NCI-H345 treated with DMSO at 0.1 percent for 48 hours (cell line): ENCODE data around the gene RPS23.

Experiments used
- DNase-seq: peaks from one replicate; lab custom pipeline; 2025; ENCODE audit not compliant: unreplicated experiment; lab: John Stamatoyannopoulos, UW

The RPS23 gene

DNA sequence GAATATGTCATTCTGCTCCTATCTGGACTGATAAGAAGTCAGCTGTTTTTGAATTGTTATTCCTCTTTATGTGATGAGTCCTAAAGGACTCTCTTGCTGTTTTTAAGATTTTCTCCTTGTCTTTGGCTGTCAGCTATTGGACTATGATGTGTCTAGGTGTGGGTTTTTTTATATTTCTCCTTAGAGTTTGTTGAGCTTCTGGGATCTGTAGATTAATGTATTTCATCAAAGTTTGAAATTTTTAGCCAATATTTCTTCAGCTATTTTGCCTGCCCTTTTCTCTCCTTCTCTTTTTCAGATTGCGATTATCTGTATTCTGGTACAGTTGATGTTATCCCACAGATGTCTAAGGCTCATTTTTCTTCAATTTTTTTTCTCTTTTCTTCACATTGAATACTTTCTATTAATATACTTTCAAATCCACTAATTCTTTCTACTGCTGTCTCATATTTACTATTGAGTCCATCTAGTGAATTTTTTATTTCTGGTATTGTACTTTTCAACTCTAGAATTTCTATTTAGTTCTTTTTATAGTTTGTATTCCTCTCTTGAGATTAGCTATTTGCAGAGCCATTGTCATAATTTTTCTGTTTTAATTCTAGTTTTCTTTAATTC is 31.1 kb downstream of the RPS23 start:
- no peak for DNase-seq

DNA sequence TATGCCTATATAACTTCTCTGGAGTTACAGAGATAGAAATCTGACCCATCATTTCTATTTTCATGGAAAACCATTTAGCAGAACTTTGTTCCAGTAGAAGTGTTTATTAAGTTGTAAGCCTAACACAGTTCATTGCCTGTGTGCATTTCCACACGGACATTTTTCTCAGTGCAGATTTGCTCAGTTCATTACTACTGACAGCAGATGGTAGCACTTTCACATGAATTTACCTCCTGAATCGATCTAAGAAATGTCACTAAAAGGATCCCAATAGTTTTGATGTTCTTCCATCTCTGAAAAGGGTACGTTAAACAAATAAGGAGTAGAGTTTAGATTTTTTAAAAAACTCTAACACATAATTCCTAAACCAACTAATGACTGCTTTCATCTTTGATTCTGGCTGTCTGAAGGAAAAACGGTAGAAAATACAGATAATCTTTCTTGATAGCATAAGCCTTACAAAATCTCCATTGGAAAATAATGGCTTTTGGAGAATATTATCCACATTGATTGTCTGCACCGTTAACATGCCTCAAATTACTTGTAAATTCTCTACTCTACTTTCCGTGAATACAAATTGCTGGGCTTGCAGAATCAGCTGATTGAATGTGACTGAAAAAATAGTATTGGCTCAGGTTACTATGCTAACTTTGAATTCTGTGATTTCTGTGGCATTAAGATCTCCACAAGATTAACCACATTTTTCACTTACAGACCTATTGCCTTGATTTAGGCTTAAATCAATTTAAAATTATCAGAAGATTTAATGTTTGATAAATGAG is 33.1 kb downstream of the RPS23 start:
- no peak for DNase-seq

DNA sequence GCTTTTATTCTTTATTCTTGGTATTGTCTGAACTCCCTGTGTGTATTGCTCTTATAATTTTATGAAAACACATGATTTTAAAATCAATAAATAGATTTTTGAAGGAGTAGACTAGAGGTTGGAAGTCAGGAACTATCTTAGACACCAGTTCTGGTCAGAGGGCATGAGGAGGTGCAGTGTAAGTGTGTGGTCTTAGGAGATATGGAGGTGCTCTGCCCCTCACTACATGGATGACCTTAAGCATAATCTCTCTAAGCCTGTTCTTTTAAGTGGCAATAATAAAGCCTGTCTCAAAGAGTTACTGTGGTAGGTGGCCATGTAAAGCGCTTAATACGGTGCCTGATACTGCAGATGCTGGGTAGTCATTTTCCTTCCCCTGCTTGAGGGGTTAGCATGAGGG is 34.0 kb downstream of the RPS23 start:
- no peak for DNase-seq

DNA sequence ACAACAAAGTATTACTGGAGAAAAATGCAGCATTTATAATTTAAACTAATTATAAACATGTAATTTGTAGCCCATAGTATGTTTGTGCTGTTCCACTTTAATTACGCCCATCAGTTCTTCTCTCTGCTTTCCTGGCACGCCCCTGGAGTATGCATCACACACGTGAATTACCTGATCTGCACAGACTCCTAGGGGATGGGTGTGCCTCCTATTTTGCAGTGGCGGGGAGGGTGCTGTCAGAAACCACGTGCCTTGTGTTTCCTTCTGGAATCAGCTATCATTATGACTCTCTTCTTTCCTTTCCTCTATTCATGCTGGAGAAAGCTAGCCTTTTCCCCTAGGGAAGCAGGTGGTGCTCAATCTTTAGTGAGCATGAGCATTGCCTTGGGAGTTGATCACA is 43.3 kb downstream of the RPS23 start:
- no peak for DNase-seq

DNA sequence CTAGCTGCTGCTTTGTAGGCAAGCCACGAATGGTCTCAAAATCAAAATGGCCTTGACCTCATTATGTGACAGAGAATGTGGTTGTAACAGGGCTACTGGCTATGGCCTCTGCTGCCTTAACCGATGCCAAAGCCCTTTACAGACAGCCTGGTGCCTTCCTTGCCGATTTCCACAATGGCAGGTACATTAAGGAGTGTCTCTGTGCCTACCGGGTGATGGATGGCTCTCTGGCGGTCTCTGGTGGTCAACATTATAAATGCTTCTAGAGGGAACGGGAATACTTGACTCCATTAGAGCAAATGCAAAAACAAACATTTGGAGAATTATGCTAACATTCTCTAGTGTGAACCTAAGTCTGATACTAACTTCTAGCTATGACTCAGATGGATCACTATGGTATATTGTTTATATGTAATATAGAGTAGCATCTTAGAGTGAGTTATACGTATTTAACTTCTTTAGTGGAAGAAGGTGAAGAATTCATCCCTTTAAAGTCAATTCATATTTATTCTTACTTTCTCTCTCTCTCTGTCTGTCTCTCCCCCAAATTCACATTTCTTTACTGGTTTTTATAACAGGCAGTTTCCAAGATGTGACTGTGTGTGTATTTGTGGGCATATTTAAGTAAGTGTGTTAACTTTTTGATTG is 52.5 kb downstream of the RPS23 start:
- DNase-seq = peak; percentile 12
